ENCODE results near the gene MCEE.
"Not testable (repeated sequence)": the region's sequence is repeated elsewhere in the genome, so short reads cannot be mapped to it uniquely, and the experiment has no call there.

The MCEE gene

DNA sequence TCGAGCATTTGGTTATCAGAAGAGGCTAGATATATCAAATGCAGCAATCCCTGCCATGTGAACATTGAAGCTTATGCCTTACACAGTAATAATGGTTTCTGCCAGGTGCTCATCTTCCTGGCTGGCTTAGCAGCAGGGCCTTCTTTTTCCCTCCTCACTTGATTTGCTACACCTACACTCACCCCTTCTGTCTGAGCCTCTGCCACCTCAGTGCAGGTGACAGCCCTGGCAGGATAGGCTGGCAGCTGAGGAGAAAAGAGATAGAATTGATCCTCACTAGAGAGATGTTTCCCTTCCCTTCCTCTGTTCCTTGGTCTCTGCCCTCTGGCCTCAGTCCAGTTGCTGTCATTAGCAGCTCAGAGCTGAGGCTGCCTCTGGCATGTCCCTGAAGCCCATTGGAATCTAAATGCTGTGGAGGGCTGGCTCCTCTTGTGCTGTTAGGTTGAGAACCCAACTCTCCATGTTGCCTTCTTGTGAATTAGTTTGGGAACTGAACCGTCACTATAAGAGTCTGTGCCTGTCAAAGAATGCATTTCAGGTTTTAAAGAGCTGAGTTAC lies 18.6 kb upstream of the MCEE start:
- no peaks in the 10 kb centered on the region for H3K4me1 ChIP-seq (ENCODE audit: low read depth, poor library complexity, severe bottlenecking)
- no peaks in the 10 kb centered on the region for H4K20me1 ChIP-seq (ENCODE audit: insufficient read depth)
- no peak overlapping the region for H3K27ac ChIP-seq
- H3K4me2 ChIP-seq = no peak overlapping the region
- H3K27me3 ChIP-seq (ENCODE audit: insufficient read depth, low read depth) = no peaks in the 10 kb centered on the region
- peaks cover 11% of the 10 kb centered on the region; the same call in 1 of the 2 replicates for H3K36me3 ChIP-seq (ENCODE audit: insufficient read depth)
- no peak overlapping the region for H2AFZ ChIP-seq (ENCODE audit: low read depth)
- H3K79me2 ChIP-seq (ENCODE audit: insufficient read depth, low read depth) = no peaks in the 10 kb centered on the region
- H3K4me3 ChIP-seq (IDR thresholded peaks at IDR 0.05; ENCODE audit: insufficient read depth, low read depth, low read length) = no peak overlapping the region
- no peak for TF ChIP-seq CTCF (conservative IDR thresholded peaks at IDR 0.05; ENCODE audit: low read depth, low read length)
- no peak overlapping the region for H3K9ac ChIP-seq

- Histone ChIP-seq H3K36me3 (ENCODE audit: insufficient read depth) (peaks cover 10% of the 10 kb centered on the region; the same call in 1 of the 2 replicates), H4K20me1 (ENCODE audit: insufficient read depth) (no peaks in the 10 kb centered on the region), H3K27me3 (ENCODE audit: insufficient read depth, low read depth) (no peaks in the 10 kb centered on the region), H3K4me2 (no peak overlapping the region), H3K4me3 (IDR thresholded peaks at IDR 0.05; ENCODE audit: insufficient read depth, low read depth, low read length) (no peak overlapping the region), H2AFZ (ENCODE audit: low read depth) (no peak overlapping the region), H3K79me2 (ENCODE audit: insufficient read depth, low read depth) (no peaks in the 10 kb centered on the region), H3K27ac (no peak overlapping the region), H3K9ac (no peak overlapping the region), H3K4me1 (ENCODE audit: low read depth, poor library complexity, severe bottlenecking) (no peaks in the 10 kb centered on the region)
- TF ChIP-seq CTCF (conservative IDR thresholded peaks at IDR 0.05; ENCODE audit: low read depth, low read length) = no peak
These were observed 13.8 kb upstream of the MCEE start for GRCh38 chr2:71143782-71144181.

DNA sequence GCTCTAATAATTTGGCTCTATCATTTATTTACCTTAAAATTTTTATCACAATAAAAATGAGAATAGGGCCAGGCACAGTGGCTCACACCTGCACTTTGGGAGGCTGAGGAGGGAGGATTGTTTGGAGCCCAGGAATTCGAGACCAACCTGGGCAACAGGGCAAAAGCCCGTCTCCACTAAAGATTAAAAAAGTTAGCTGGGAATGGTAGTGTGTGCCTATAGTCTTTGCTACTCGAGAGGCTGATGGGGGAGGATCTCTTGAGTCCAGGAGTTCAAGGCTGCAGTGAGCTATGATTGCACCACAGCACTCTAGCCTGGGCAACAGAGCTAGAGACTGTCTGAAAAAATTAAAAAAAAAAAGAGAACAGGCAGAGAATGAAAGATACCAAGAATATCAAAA lies 6.1 kb upstream of the MCEE start:
- Histone ChIP-seq H3K27ac (no peak overlapping the region), H4K20me1 (ENCODE audit: insufficient read depth) (no peaks in the 10 kb centered on the region), H3K79me2 (ENCODE audit: insufficient read depth, low read depth) (peaks cover 22% of the 10 kb centered on the region), H3K36me3 (ENCODE audit: insufficient read depth) (peaks cover 11% of the 10 kb centered on the region; the same call in 1 of the 2 replicates), H3K9ac (no peak overlapping the region), H3K4me1 (ENCODE audit: low read depth, poor library complexity, severe bottlenecking) (peaks cover 19% of the 10 kb centered on the region), H2AFZ (ENCODE audit: low read depth) (no peak overlapping the region), H3K4me2 (no peak overlapping the region), H3K27me3 (ENCODE audit: insufficient read depth, low read depth) (no peaks in the 10 kb centered on the region), H3K4me3 (IDR thresholded peaks at IDR 0.05; ENCODE audit: insufficient read depth, low read depth, low read length) (no peak overlapping the region)
- TF ChIP-seq CTCF (conservative IDR thresholded peaks at IDR 0.05; ENCODE audit: low read depth, low read length) = no peak

DNA sequence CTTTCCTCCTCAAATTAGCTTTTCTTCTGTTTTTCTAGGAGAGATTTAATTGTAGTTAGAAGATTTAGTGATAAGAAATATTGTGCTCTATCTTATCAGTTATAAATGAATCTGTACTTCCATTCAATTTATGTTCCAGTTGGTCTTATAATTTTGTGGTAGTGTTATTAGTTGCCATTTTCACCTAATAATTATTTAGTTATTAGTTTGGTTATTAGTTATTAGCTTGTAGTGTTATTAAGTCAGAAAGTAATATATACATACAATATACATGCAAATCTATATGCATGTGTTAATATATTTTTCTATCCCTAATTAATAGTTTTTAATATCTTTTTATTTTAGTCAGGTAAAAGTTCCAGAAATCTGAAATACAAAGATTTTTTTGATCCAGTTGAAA lies 3.6 kb upstream of the MCEE start:
- no peak overlapping the region for H3K4me3 ChIP-seq (IDR thresholded peaks at IDR 0.05; ENCODE audit: insufficient read depth, low read depth, low read length)
- no peaks in the 10 kb centered on the region for H3K27me3 ChIP-seq (ENCODE audit: insufficient read depth, low read depth)
- H3K36me3 ChIP-seq (ENCODE audit: insufficient read depth) = peaks cover 11% of the 10 kb centered on the region; the same call in 1 of the 2 replicates
- H2AFZ ChIP-seq (ENCODE audit: low read depth) = no peak overlapping the region
- H3K79me2 ChIP-seq (ENCODE audit: insufficient read depth, low read depth) = peaks cover 42% of the 10 kb centered on the region
- no peak overlapping the region for H3K9ac ChIP-seq
- TF ChIP-seq CTCF (conservative IDR thresholded peaks at IDR 0.05; ENCODE audit: low read depth, low read length) = no peak
- H3K4me1 ChIP-seq (ENCODE audit: low read depth, poor library complexity, severe bottlenecking) = peaks cover 24% of the 10 kb centered on the region
- H3K27ac ChIP-seq = no peak overlapping the region
- no peak overlapping the region for H3K4me2 ChIP-seq
- H4K20me1 ChIP-seq (ENCODE audit: insufficient read depth) = no peaks in the 10 kb centered on the region

GRCh38 chr2:71131387-71132166 lies 1.5 kb upstream of the MCEE start:
- H4K20me1 ChIP-seq (ENCODE audit: insufficient read depth); H3K4me3 ChIP-seq (IDR thresholded peaks at IDR 0.05; ENCODE audit: insufficient read depth, low read depth, low read length); H3K27ac ChIP-seq; H3K27me3 ChIP-seq (ENCODE audit: insufficient read depth, low read depth); H2AFZ ChIP-seq (ENCODE audit: low read depth): not testable (repeated sequence)
- peaks cover 11% of the 10 kb centered on the region; the same call in 1 of the 2 replicates for H3K36me3 ChIP-seq (ENCODE audit: insufficient read depth)
- H3K4me2 ChIP-seq = peak overlapping the region; percentile 77
- H3K4me1 ChIP-seq (ENCODE audit: low read depth, poor library complexity, severe bottlenecking) = peaks cover 27% of the 10 kb centered on the region
- H3K79me2 ChIP-seq (ENCODE audit: insufficient read depth, low read depth) = peaks cover 56% of the 10 kb centered on the region
- peak overlapping the region; percentile 83; the same call in 1 of the 2 replicates for H3K9ac ChIP-seq
